ENCODE data around the gene BRD3OS. TPM values are rescaled to one million over a fixed set of nuclear protein-coding genes. Genes with fewer than 3 reads are reported as not detected.
A peak's percentile ranks its signal among the peaks of the same experiment; 100 is the strongest.

BRD3OS gene
- total RNA-seq (2014; rRNA removed; shearing (Covaris generic)) (25.9 and 36.3 TPM in 2 replicates), polyA plus RNA-seq (2016; fragmentation: Nextera tagmentation; extraction: Ambion mirVana) (32.1 and 36.6 TPM in 2 replicates)

DNA sequence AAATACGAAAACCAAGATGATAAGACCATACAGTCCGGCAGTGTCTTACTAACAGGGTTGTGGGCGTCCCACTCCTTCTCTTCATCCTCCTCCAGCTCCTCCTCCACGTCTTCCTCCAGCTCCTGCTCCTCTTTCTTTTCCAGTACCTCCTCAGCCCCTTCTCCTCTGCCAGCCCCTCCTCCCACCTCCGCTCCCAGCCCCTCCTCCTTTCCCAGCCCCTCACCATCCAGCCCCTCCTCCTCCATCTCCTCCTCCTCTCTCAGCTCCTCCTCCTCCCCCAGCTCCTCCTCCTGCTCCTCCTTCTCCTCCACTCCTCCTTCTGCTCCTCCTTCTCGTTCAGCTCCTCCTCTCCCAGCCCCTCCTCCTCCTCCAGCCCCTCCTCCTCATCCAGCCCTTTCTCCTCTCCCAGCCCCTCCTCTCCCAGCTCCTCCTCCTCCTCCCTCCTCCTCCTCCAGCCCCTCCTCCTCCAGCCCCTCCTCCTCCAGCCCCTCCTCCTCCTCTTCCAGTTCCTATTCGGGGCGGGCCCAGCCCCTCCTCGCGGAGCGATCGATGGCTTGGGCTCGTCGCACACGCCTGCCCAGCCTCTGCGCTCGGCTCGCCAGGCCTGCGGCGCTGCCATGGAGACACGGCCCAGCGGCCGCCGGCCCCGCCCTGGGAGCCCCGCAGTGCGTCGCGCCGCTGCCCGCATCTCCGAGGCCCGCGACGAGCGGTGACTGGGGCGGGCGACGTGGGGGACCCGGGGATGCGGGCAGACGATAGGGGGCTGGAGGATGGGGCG, at the start of gene BRD3OS:
TSS of gene BRD3OS (plus strand) at position 654 of the 778 bp plus-strand sequence. CDS start 1,267 bp downstream, outside the sequence.
- 1 to 2% methylated on average over 17 to 42 of the region's 43 CpGs for WGBS, 2 experiments (ENCODE audit: low coverage in 1 of 2, low lambda C conversion rate in 2 of 2, missing lambda C conversion rate in 2 of 2)
- no peaks in the 10 kb centered on the region for H3K36me3 ChIP-seq (ENCODE audit: low read depth)
- H3K9me2 ChIP-seq (ENCODE audit: insufficient read depth) = no peaks in the 10 kb centered on the region
- H3K27ac ChIP-seq = peak within 1 kb of the TSS; percentile 50
- peak within 1 kb of the TSS; percentile 83 for H3K9ac ChIP-seq
- no peaks in the 10 kb centered on the region for H4K20me1 ChIP-seq (ENCODE audit: insufficient read depth)
- peak within 1 kb of the TSS; percentile 88 for H3K4me2 ChIP-seq (ENCODE audit: unreplicated experiment)
- H3K4me3 ChIP-seq = peak within 1 kb of the TSS; percentile 80
- H2AFZ ChIP-seq = peak within 1 kb of the TSS; percentile 80
- in situ Hi-C loops (cut with MboI) = no loop called here
- peak; percentile 99 for DNase-seq
- H3K27me3 ChIP-seq (replicated peaks; ENCODE audit: insufficient read depth) = no peaks in the 10 kb centered on the region
- H3K79me2 ChIP-seq (ENCODE audit: insufficient read depth) = peaks cover 9% of the 10 kb centered on the region; the same call in 1 of the 2 replicates
- TF ChIP-seq EZH2 (IDR thresholded peaks at IDR 0.05; ENCODE audit: insufficient read depth, poor library complexity, severe bottlenecking) (no peak), EZH2phosphoT487 (IDR thresholded peaks at IDR 0.05; ENCODE audit: insufficient read depth, low read depth) (no peak)
- no peaks in the 10 kb centered on the region for H3K4me1 ChIP-seq (ENCODE audit: insufficient read depth)
- no peaks in the 10 kb centered on the region for H3K9me3 ChIP-seq (ENCODE audit: low read depth)
- H3F3A ChIP-seq (ENCODE audit: insufficient read depth) = no peaks in the 10 kb centered on the region

DNA sequence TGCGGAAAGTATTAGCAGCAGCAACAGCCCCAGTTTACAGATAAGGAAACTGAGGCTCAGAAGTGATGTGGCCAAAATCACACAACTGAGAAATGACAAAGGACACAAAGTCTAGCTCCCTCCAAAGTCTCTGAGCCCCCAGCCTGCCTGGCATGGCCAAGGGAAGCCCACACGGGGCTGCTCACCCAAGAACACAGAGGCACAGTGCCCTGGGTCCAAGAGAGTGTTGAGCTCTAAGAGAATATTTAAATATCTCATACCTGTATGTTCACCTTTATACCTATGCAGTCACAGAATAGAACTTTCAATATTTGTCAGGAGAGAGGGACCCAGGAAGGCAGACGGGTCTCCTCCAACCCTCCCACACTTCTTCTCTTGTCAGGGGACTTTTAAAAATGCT, 49.8 kb upstream of the BRD3OS start:
- Histone ChIP-seq H3K27me3 (replicated peaks; ENCODE audit: insufficient read depth) (no peaks in the 10 kb centered on the region), H3K4me3 (no peak overlapping the region), H3K9me2 (ENCODE audit: insufficient read depth) (no peaks in the 10 kb centered on the region), H3K79me2 (ENCODE audit: insufficient read depth) (peaks cover 100% of the 10 kb centered on the region), H3K36me3 (ENCODE audit: low read depth) (no peaks in the 10 kb centered on the region), H3F3A (ENCODE audit: insufficient read depth) (no peaks in the 10 kb centered on the region), H3K9me3 (ENCODE audit: low read depth) (no peaks in the 10 kb centered on the region), H2AFZ (no peak overlapping the region), H4K20me1 (ENCODE audit: insufficient read depth) (no peaks in the 10 kb centered on the region), H3K9ac (no peak overlapping the region), H3K4me2 (ENCODE audit: unreplicated experiment) (no peak overlapping the region), H3K4me1 (ENCODE audit: insufficient read depth) (peaks cover 10% of the 10 kb centered on the region; the same call in 1 of the 2 replicates), H3K27ac (no peak overlapping the region)
- no peak for DNase-seq
- TF ChIP-seq EZH2phosphoT487 (IDR thresholded peaks at IDR 0.05; ENCODE audit: insufficient read depth, low read depth) (no peak), EZH2 (IDR thresholded peaks at IDR 0.05; ENCODE audit: insufficient read depth, poor library complexity, severe bottlenecking) (no peak)
- WGBS, 2 experiments (ENCODE audit: low coverage in 1 of 2, low lambda C conversion rate in 2 of 2, missing lambda C conversion rate in 2 of 2) = 96% methylated on average over 3 of the region's 3 CpGs
- in situ Hi-C loops (cut with MboI) = no loop called here

- Histone ChIP-seq H3K36me3 (ENCODE audit: low read depth) (no peaks in the 10 kb centered on the region), H3F3A (ENCODE audit: insufficient read depth) (no peaks in the 10 kb centered on the region), H3K9me3 (ENCODE audit: low read depth) (no peaks in the 10 kb centered on the region), H3K27ac (no peak overlapping the region), H2AFZ (no peak overlapping the region), H3K4me2 (ENCODE audit: unreplicated experiment) (no peak overlapping the region), H3K4me3 (no peak overlapping the region), H3K27me3 (replicated peaks; ENCODE audit: insufficient read depth) (no peaks in the 10 kb centered on the region), H3K9me2 (ENCODE audit: insufficient read depth) (no peaks in the 10 kb centered on the region), H3K4me1 (ENCODE audit: insufficient read depth) (peaks cover 10% of the 10 kb centered on the region; the same call in 1 of the 2 replicates), H4K20me1 (ENCODE audit: insufficient read depth) (no peaks in the 10 kb centered on the region), H3K9ac (no peak overlapping the region), H3K79me2 (ENCODE audit: insufficient read depth) (peaks cover 100% of the 10 kb centered on the region)
- in situ Hi-C loops (cut with MboI) = no loop called here
- WGBS, 2 experiments (ENCODE audit: low coverage in 1 of 2, low lambda C conversion rate in 2 of 2, missing lambda C conversion rate in 2 of 2) = 82 to 86% methylated on average over 17 of the region's 17 CpGs
- DNase-seq = no peak
- TF ChIP-seq EZH2phosphoT487 (IDR thresholded peaks at IDR 0.05; ENCODE audit: insufficient read depth, low read depth) (no peak), EZH2 (IDR thresholded peaks at IDR 0.05; ENCODE audit: insufficient read depth, poor library complexity, severe bottlenecking) (no peak)
Measured at GRCh38 chr9:133976191-133976861, 49.0 kb upstream of the BRD3OS start.

DNA sequence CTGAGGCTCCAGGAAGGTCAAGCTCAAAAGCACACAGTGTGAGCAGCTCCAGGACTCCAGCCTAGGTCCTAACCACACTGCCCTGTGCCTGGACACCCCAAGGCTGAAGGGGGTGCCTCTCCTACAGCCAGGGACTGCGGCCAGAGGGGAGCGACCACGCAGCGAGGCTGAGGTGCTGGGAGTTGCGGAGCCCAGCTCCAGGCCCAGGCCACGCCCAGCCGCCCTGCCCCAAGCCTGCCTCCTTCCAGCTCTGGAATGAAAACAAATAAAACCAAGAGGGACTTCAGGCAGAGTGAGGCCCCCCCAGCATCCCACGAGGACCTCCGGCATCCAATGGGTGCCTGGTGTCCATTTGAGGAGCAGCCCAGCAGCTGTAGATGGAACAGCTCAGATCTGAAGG, 48.4 kb upstream of the BRD3OS start:
- H4K20me1 ChIP-seq (ENCODE audit: insufficient read depth) = no peaks in the 10 kb centered on the region

More for the DNA sequence above, 48.4 kb upstream of the BRD3OS start:
- TF ChIP-seq EZH2phosphoT487 (IDR thresholded peaks at IDR 0.05; ENCODE audit: insufficient read depth, low read depth) = no peak
- no peak for TF ChIP-seq EZH2 (IDR thresholded peaks at IDR 0.05; ENCODE audit: insufficient read depth, poor library complexity, severe bottlenecking)
- Histone ChIP-seq H3K9ac (no peak overlapping the region), H3K9me2 (ENCODE audit: insufficient read depth) (no peaks in the 10 kb centered on the region), H3K4me2 (ENCODE audit: unreplicated experiment) (no peak overlapping the region), H3K79me2 (ENCODE audit: insufficient read depth) (peaks cover 100% of the 10 kb centered on the region), H3K36me3 (ENCODE audit: low read depth) (no peaks in the 10 kb centered on the region), H3F3A (ENCODE audit: insufficient read depth) (no peaks in the 10 kb centered on the region), H3K27ac (no peak overlapping the region), H3K4me3 (no peak overlapping the region), H2AFZ (no peak overlapping the region), H3K27me3 (replicated peaks; ENCODE audit: insufficient read depth) (no peaks in the 10 kb centered on the region), H3K4me1 (ENCODE audit: insufficient read depth) (peaks cover 10% of the 10 kb centered on the region; the same call in 1 of the 2 replicates), H3K9me3 (ENCODE audit: low read depth) (no peaks in the 10 kb centered on the region)
- 89 to 96% methylated on average over 9 of the region's 9 CpGs for WGBS, 2 experiments (ENCODE audit: low coverage in 1 of 2, low lambda C conversion rate in 2 of 2, missing lambda C conversion rate in 2 of 2)
- in situ Hi-C loops (cut with MboI) = no loop called here
- no peak for DNase-seq
